OCI-LY7 (cell line): Measurements from ENCODE around the gene TSR1. TPM values are rescaled to one million over a fixed set of nuclear protein-coding genes. Genes with fewer than 3 reads are reported as not detected.

Experiments used
- BruUV-seq: library from RNA; stranded (reverse); fragments of 400-500 nt; replicated peaks from 2 replicates; lab custom pipeline; 2021; lab: Mats Ljungman, UMichigan
- CTCF ChIA-PET: fragments of 300-600 bp; sonication (Branson Sonifier 250); formaldehyde crosslinking; loops from one replicate; lab custom pipeline; 2022; ENCODE audit warnings: antibody characterized with exemption; ENCODE audit not compliant: unreplicated experiment; lab: Charles Lee
- POLR2A ChIA-PET: fragments of 300-600 bp; sonication (Branson Sonifier 250); formaldehyde crosslinking; loops from one replicate; lab custom pipeline; 2022; ENCODE audit warnings: antibody characterized with exemption; lab: Charles Lee
- DNase-seq: peaks from one replicate; pipeline ENCODE4 v3.0.0-alpha.2; 2015; ENCODE audit warnings: low spot score
- H2AFZ ChIP-seq: fragments of 200-600 bp; sonication (generic), shearing (Covaris generic); 2 replicates; pipeline ENCODE4 v1.6.1; 2014; ENCODE audit warnings: mild to moderate bottlenecking, antibody characterized with exemption, low read length, moderate library complexity
- H3K27ac ChIP-seq: fragments of 200-600 bp; sonication (generic); 2 replicates; pipeline ENCODE4 v1.5.1; 2014; ENCODE audit warnings: mixed run types, low read depth, mild to moderate bottlenecking, moderate library complexity, low read length, inconsistent platforms; ENCODE audit not compliant: poor library complexity, severe bottlenecking
- H3K36me3 ChIP-seq: fragments of 200-600 bp; sonication (generic); 2 replicates; pipeline ENCODE4 v1.6.1; 2014; ENCODE audit warnings: mild to moderate bottlenecking, antibody characterized with exemption, low read length, moderate library complexity, mixed read lengths; ENCODE audit not compliant: insufficient read depth
- H3K4me1 ChIP-seq: fragments of 200-600 bp; sonication (generic); 2 replicates; pipeline ENCODE4 v1.5.1; 2014; ENCODE audit warnings: mild to moderate bottlenecking, low read length; ENCODE audit not compliant: insufficient read depth, poor library complexity, severe bottlenecking
- H3K4me2 ChIP-seq: fragments of 200-600 bp; sonication (generic); 2 replicates; pipeline ENCODE4 v1.6.1; 2014; ENCODE audit warnings: mild to moderate bottlenecking, low read length
- H3K4me3 ChIP-seq: fragments of 200-600 bp; sonication (generic); 2 replicates; pipeline ENCODE4 v1.5.1; 2014; ENCODE audit warnings: mild to moderate bottlenecking, low read depth, low read length; ENCODE audit not compliant: poor library complexity, severe bottlenecking
- H3K79me2 ChIP-seq: fragments of 200-600 bp; sonication (generic); 2 replicates; pipeline ENCODE4 v1.6.1; 2016; ENCODE audit warnings: low read depth, mild to moderate bottlenecking, low read length, moderate library complexity, mixed read lengths; ENCODE audit not compliant: insufficient read depth
- H3K9me2 ChIP-seq: fragments of 200-600 bp; sonication (generic); 2 replicates; pipeline ENCODE4 v1.6.1; 2016; ENCODE audit warnings: mild to moderate bottlenecking, low read length, mixed read lengths; ENCODE audit not compliant: insufficient read depth
- H3K9me3 ChIP-seq: fragments of 200-600 bp; sonication (generic); 2 replicates; pipeline ENCODE4 v1.6.1; 2014; ENCODE audit warnings: mild to moderate bottlenecking, mixed run types, low read length, mixed read lengths
- H4K20me1 ChIP-seq: fragments of 200-600 bp; sonication (generic); 2 replicates; pipeline ENCODE4 v1.6.1; 2014; ENCODE audit warnings: mild to moderate bottlenecking, antibody characterized with exemption, low read length, moderate library complexity, mixed read lengths; ENCODE audit not compliant: insufficient read depth
- CTCF ChIP-seq: fragments of 200-600 bp; sonication (generic); conservative IDR thresholded peaks from 2 replicates; pipeline ENCODE4 v1.5.1; 2014; ENCODE audit warnings: mild to moderate bottlenecking, antibody characterized with exemption, low read length, moderate library complexity, mixed read lengths
- EZH2phosphoT487 ChIP-seq: fragments of 200-600 bp; sonication (generic); IDR thresholded peaks from 2 replicates; pipeline ENCODE4 v1.6.1; 2018; ENCODE audit warnings: low read depth, borderline replicate concordance, mild to moderate bottlenecking, mixed run types, antibody characterized with exemption, low read length, moderate library complexity, mixed read lengths
- intact Hi-C: fragments of 100-400 bp; cut with micrococcal nuclease; formaldehyde crosslinking; loops from one replicate; pipeline ENCODE4 v1.10.0; 2022; ENCODE audit not compliant: unreplicated experiment
- total RNA-seq, 2 experiments: library from RNA; depleted of rRNA in 1 of 2; stranded (reverse); fragments of >200 nt in 1 of 2; shearing (Covaris generic) in 1 of 2; gene quantifications; 2 replicates each; pipeline ENCODE4 v1.2.3, GENCODE V29; 2014 to 2022

The TSR1 gene
- total RNA-seq, 2 experiments from 2014 or later = 58.7 to 85.8 TPM

GRCh38 chr17:2384439-2385127, 48.3 kb upstream of the TSR1 start:
- Histone ChIP-seq H3K9me3 (no peaks in the 10 kb centered on the region), H3K27ac (no peak overlapping the region), H3K4me1 (peaks cover 5% of the 10 kb centered on the region), H3K4me3 (no peak overlapping the region), H3K79me2 (no peaks in the 10 kb centered on the region), H4K20me1 (no peaks in the 10 kb centered on the region), H3K36me3 (peaks cover 5% of the 10 kb centered on the region; the same call in 1 of the 2 replicates), H3K4me2 (no peak overlapping the region), H3K9me2 (no peaks in the 10 kb centered on the region), H2AFZ (no peak overlapping the region)
- ChIA-PET CTCF (no interaction called here), POLR2A (interaction anchor here (2.4 kb wide), 1 partner anchor 31 kb away, joined by 8 read pairs; no protein-coding TSS in a partner anchor)
- TF ChIP-seq EZH2phosphoT487 = no peak
- no peak for TF ChIP-seq CTCF
- intact Hi-C loops = no loop called here
- DNase-seq = no peak
- no TSS peak for BruUV-seq

GRCh38 chr17:2383628-2384167, 47.4 kb upstream of the TSR1 start:
- no peak for TF ChIP-seq CTCF
- TF ChIP-seq EZH2phosphoT487 = no peak
- Histone ChIP-seq H2AFZ (no peak overlapping the region), H3K9me2 (no peaks in the 10 kb centered on the region), H3K79me2 (no peaks in the 10 kb centered on the region), H3K4me1 (peaks cover 5% of the 10 kb centered on the region), H3K4me3 (no peak overlapping the region), H3K4me2 (no peak overlapping the region), H4K20me1 (no peaks in the 10 kb centered on the region), H3K36me3 (peaks cover 5% of the 10 kb centered on the region; the same call in 1 of the 2 replicates), H3K9me3 (no peaks in the 10 kb centered on the region), H3K27ac (no peak overlapping the region)
- intact Hi-C loops = no loop called here
- POLR2A ChIA-PET = interaction anchor here (0.7 to 2.4 kb wide), 2 partner anchors 13 to 32 kb away, joined by 5 to 8 read pairs; no protein-coding TSS in a partner anchor
- BruUV-seq = no TSS peak
- CTCF ChIA-PET = interaction anchor here (1.6 to 2.8 kb wide), 3 partner anchors 8 to 32 kb away, joined by 6 to 23 read pairs (median 13); no protein-coding TSS in a partner anchor
- no peak for DNase-seq
